NOMO-1 treated with DMSO at 0.1 percent for 48 hours (cell line): Measurements from ENCODE around the gene ARID5B.

ENCODE experiments used
- DNase-seq: peaks from one replicate; lab custom pipeline; 2025; ENCODE audit not compliant: unreplicated experiment; lab: John Stamatoyannopoulos, UW

The ARID5B gene

DNA sequence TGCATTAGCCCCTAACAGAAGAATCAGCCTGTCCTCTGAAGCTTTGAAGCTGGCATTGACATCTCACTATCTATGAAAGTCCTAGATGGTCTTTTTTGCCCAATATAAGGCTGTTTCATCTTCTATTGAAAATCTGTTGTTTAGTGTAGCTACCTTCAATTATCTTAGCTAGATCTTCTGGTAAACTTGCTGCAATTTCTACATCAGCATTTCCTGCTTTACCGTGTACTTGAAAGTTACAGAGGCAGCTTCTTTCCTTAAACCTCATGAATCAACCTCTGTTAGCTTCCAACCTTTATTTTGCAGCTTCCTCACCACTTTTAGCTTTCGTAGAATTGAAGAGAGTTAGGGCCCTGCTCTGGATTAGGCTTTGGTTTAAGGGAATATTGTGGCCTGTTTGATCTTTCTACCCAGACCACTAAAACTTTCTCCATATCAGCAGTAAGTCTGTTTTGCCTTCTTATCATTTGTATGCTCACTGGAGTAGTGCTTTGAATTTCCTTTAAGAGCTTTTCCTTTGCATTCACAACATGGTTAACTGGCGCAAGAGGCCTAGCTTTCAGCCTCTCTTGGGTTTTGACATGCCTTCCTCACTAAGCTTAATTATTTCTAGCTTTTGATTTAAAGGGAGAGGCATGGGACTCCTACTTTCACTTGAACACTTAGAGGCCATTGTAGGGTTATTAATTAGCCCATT, 32.5 kb downstream of the ARID5B start:
- no peak for DNase-seq

DNA sequence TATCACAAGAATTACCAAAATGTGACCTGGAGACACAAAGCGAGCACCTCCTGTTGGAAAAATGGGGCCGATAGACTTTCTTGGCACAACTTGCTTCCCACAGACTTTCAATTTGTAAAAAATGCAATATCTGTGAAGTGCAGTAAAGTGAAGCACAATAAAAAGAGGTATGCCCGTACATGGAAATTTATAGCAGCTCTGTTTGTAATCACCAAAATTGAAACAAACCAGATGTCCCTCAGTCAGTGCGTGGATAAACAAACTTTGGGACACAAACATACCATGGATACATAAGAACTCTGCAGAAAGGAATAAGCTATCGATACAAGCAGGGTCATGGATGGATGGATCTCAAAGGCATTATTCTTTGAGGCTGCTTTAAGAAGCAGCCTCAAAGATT, 33.6 kb downstream of the ARID5B start:
- DNase-seq = no peak

GRCh38 chr10:61936770-61937169, 35.3 kb downstream of the ARID5B start:
- DNase-seq = no peak

GRCh38 chr10:61937631-61938351, 36.3 kb downstream of the ARID5B start:
- no peak for DNase-seq

DNA sequence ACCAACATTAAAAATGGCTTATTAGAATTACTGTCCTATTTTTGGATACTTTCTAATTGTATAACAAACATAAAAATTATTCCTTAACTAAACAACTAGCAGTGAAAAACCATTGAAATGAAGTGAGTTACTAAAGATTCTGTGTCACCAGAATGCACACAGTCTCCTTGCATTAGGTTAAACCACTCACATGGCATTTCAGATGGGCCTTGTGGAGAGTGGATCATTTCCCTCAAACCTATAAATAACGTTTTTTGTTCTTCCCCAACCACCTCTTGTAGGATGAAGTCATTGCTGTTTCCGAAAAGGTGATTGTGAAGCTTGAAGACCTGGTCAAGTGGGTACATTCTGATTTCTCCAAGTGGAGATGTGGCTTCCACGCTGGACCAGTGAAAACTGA, 38.4 kb downstream of the ARID5B start:
- DNase-seq = no peak

DNA sequence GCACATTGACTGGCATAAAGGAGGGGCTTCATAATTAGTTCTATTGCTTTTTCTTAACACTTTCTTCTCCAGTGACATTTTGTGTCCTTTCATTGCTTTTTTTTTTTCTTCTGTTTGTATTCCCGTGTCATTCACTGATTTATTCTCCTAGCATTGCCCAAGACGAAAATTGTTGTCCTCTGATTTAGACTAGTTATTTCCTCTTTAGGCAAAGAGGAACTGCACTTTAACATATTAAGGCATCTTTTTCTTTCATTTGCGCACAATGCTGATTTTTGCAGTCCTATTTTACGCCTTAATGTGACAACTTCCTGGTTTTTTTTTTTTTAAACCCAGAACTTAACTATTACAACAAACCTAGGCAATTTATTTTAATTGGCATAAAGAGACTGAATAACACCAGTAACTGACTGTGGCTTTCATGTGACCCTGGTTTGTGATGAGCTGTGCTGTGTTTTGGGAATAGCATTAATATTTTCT, 39.7 kb downstream of the ARID5B start:
- DNase-seq = peak; percentile 97

DNA sequence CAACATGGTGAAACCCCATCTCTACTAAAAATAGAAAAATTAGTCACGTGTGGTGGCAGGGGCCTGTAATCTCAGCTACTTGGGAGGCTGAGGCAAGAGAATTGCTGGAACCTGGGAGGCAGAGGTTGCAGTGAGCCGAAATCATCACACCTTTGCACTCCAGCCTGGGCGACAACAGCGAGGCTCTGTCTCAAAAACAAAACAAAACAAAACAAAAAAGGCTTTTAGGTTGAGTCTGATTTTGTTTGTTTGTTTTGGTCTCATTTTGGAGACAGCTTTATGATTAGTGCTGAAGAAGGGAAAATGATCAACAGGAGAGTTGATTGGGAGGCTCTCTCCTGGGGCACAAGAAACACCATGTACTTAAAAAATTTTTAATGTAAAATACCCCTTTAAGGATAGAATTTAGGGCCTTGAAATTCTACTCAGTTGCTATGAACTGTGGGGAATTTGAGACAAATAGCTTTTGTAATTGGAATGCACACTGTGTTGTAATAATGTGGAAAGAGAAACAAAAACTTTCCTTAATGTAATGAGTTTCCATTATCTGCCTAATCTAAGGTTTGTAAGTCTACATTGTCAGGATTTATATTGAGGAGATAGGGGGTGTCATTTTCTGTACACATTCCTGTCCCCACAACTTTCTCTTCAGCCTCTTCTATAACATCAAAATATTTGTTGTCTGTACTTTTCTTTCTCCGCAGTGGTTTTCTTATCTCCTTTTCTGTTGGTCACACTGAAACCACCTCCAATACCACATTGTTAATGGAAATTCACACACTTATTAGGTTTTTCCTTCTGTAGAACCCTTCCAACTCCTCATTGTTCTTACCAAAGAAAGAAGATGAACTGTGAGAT, 41.3 kb downstream of the ARID5B start:
- DNase-seq = no peak

DNA sequence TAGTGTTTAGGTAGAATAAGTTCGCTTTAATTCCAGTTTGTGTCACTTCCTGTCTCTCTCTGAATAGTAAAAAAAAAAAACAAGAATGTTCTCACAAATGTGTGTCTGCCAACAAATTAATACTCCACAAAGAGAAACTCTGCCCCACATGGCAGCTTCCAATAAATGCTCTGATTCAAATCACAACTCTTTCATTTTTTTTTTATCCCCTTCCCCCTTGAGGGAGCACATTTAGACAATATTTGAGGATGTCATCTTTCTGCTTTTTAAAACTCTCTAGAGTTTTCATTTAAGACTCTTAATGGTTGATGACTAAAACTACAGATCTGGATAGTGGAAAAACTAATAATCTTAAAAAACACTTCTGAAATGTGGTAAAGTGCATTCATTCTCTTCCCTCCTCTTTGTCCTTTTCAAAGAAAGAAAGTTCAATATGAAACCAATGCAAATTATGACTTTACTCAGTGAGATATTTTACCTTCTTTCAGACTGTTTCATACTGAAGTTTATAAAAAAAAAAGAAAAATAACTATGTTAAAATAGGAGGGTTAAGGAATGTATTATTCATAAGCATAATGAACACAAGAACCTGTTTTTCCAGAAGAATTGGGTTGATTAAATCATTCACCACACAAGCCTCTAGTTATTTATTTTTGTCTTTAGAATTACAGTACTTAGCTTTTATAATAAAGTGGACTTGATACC, 42.3 kb downstream of the ARID5B start:
- no peak for DNase-seq

- DNase-seq = no peak
Measured at GRCh38 chr10:61944410-61945147, 43.1 kb downstream of the ARID5B start.

- DNase-seq = no peak
Measured at GRCh38 chr10:61949687-61950086, 48.2 kb downstream of the ARID5B start.

DNA sequence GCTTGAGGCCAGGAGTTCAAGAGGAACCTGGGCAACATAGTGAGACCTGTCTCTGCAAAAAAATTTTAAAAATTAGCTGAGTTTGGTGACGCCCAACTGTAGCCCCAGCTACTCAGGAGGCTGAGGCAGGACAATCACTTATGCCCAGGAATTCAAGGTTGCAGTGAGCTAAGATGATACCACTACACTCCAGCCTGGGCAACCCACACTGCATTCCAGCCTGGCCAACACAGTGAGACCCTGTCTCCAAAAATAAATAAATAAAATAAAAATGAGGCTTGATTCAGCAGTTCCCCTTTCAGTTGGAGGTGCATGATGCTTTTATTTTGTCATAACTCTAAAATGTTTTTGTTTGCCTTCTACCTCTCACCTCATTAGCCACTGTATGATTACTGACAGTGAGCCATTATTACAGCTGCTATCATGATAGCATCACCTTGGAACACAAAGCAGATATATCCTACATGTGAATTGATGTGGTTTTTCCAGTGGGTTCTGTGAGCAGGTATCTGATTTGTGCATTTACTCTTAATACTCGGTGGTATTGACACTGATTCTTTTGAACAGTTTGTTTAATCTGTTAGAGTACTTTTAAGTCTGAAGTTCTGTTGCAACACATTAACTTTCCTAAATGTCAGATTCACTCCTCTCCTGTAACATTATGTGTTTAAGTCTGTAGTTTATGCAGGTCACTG, 49.1 kb downstream of the ARID5B start:
- no peak for DNase-seq

DNA sequence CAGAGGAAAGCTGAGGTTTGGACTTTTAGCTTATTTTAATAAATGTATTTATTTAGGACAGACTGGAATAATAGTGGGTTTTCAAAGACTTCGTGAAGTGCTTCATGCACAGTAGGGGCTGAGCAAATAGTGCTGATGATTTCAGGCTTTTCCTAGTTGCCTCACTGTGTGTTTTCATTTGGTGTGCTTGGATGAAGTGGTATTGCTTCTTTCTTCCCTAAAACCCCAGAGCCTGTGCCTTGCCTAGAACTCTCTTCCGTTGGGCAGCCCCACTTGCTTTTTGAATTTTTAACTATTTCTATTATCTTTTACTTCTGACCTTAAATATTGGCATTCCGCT, 49.6 kb downstream of the ARID5B start:
- no peak for DNase-seq

GRCh38 chr10:61952028-61952674, 50.7 kb downstream of the ARID5B start:
- no peak for DNase-seq

GRCh38 chr10:61953183-61953582, 51.7 kb downstream of the ARID5B start:
- DNase-seq = no peak

- DNase-seq = no peak
Measured at GRCh38 chr10:61957806-61958205, 56.3 kb downstream of the ARID5B start.

DNA sequence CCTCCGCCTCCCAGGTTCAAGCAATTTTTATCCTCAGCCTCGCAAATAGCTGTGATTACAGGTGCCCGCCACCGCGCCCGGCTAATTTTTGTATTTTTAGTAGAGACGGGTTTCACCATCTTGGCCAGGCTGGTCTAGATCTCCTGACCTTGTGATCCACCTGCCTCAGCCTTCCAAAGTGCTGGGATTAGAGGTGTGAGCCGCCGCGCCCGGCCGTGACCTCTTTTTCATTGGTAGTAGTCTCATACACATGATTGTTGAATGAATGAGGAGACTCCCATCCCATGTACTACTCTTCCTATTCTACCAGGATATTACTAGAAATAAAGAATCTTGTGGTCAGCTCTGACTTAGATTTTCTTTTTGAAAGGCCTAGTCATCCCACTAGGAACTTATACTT, 56.8 kb downstream of the ARID5B start:
- no peak for DNase-seq

- DNase-seq = no peak
Measured at GRCh38 chr10:61958805-61959204, 57.3 kb downstream of the ARID5B start.

GRCh38 chr10:61959814-61960213, 58.3 kb downstream of the ARID5B start:
- DNase-seq = no peak

- DNase-seq = no peak
Measured at GRCh38 chr10:61960396-61961120, 59.1 kb downstream of the ARID5B start.
